HepG2 (cell line): ENCODE measurements around the gene CAMTA1.

Source experiments
- EP300 ChIP-seq, 3 experiments: sonication (generic) in 1 of 3; formaldehyde crosslinking in 1 of 3; IDR thresholded peaks; 2 replicates each; pipeline versions ENCODE4 v1.5.1 to v1.6.1; 2011 to 2020; ENCODE audit warnings: low read depth in 2 of 3, low read length in 2 of 3, borderline replicate concordance in 1 of 3, improper control_type of control experiment in 1 of 3, mild to moderate bottlenecking in 1 of 3, missing genetic modification reagents in 1 of 3, moderate library complexity in 1 of 3
- MTF1 ChIP-seq: sonication (generic); formaldehyde crosslinking; IDR thresholded peaks from 2 replicates; pipeline ENCODE4 v1.5.0; 2020; ENCODE audit warnings: missing genetic modification reagents

- TF ChIP-seq EP300 (IDR thresholded peaks at IDR 0.05; ENCODE audit: low read depth in 2 of 2, low read length in 2 of 2): no peak
- no peak for TF ChIP-seq EP300 (CRISPR knock-in tag; IDR thresholded peaks at IDR 0.05; ENCODE audit: borderline replicate concordance)
- TF ChIP-seq MTF1 (CRISPR knock-in tag): no peak
Observed at GRCh38 chr1:7420470-7421100, 635.3 kb downstream of the CAMTA1 start.
